HG02852 (cell line): Measurements from ENCODE around the gene MYCBPAP.

Source experiments
- ATAC-seq: cut with Tn5 transposase; IDR thresholded peaks from one replicate; pipeline ENCODE4 v1.9.1; 2021; ENCODE audit warnings: mild to moderate bottlenecking, moderate library complexity; ENCODE audit not compliant: unreplicated experiment

The MYCBPAP gene

DNA sequence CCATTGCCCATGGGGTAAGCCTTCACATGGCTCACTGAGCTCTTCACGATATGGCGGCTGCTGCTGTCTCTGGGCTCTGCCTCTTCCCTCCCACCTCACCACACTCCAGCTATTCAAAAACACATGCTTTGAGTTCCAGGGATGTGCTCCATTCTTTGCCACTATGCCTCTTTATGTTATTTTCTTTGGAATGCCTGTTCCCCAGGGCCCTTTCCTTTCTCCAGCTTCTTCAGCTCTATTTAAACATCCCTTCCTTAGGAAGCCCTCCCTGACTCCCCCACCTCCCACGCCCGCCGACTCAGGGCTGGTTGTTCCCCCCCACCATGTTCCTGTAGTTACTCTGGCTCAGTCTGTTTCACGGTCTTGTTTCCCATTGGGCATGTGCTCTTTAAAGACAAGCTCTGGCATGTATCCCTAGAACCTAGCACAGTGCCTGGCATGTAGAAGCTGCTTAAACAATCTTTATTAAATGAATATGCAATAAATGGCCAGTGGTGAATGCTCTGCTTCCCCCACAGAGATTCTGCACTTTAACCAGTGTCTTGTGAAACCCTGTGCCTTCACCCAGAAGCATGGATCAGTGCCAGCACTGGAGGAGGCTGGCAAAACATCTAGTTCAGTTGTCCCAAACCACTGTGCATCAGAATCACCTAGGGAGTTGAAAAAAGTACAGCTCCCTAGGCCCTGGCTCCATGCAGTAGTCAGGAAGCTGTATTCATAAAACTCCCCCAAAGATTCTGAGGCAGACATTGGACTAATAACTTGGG is 6.9 kb downstream of the MYCBPAP start:
- ATAC-seq, result no peak

- ATAC-seq, result no peak
Measured at GRCh38 chr17:50517011-50517410, 8.8 kb downstream of the MYCBPAP start.

- ATAC-seq, result no peak
Measured at GRCh38 chr17:50517504-50518383, 9.5 kb downstream of the MYCBPAP start.

- ATAC-seq, result no peak
Measured at GRCh38 chr17:50518384-50519023, 10.3 kb downstream of the MYCBPAP start.

GRCh38 chr17:50519141-50519834 is 11.0 kb downstream of the MYCBPAP start:
- ATAC-seq, result no peak

DNA sequence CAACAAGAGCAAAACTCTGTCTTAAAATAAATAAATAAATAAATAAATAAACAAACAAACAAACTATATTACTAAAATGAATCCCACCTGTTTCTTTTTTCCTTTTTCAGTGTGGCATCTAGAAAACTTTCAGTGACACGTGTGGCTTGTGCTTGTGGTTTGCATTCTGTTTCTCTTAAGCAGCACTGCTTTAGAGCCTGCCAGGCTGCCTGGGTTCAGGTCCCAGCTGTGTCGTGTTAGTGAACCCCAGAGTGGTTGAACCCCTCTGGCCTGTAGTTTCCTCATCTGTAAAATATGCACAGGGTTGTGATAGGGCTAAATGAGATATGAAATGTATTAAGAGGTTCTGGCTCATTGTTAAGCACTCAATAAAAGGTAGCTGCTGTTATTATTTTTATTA is 12.2 kb downstream of the MYCBPAP start:
- no peak for ATAC-seq

DNA sequence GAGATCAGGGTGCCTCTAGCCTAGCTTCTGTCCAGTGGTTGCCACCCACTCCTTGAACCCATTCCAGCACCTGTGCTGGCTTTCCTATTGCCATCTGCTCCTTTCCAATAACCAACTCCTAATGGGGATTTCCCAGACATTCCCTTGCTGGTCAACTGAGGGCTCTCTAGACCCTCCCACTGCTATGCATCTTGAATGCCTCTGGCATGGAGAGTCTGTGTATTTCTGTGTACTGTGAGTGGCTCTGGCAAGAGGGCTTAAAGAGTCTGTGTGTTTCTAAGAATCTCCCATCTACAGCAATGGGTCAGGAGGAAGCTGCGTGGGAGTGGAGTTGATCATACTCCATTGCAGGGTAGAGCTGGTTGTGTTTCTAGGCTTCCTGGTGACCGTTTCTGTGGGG is 13.3 kb downstream of the MYCBPAP start:
- no peak for ATAC-seq

DNA sequence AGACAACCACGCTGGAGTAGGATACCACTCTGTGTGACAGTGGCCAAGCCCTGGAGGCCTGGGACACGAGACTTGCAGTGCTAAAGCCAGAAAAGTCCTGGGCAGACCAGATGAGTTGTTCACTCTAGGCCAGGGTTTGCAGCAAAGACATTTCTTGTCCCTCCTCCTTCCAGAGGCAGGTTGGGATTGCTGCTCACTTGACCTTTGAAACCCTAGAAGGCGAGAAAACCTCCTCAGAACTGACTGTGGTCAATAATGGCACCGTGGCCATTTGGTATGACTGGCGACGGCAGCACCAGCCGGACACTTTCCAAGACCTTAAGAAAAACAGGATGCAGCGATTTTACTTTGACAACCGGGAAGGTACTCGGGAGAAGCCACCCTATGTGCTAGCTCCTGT is 14.5 kb downstream of the MYCBPAP start:
- no peak for ATAC-seq

DNA sequence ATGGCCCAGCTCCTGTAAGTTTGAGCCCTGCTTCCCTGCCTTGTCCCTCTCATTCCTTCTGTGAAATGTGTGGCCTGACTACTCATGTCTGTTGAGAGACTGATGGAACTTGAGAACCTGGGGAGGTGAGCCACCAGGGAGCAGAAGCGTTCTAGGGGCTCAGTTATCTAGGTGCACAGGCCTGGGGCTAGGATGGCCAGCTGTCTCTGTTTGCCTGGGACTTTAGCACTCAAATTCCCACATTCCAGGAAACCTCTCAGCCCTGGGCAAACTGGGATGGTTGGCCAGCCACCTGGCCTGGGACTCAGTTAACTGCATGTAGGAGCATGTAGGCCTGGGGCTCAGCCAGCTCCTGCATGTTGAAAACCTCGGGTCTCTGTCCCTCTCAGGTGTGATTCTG is 15.0 kb downstream of the MYCBPAP start:
- ATAC-seq, result no peak

DNA sequence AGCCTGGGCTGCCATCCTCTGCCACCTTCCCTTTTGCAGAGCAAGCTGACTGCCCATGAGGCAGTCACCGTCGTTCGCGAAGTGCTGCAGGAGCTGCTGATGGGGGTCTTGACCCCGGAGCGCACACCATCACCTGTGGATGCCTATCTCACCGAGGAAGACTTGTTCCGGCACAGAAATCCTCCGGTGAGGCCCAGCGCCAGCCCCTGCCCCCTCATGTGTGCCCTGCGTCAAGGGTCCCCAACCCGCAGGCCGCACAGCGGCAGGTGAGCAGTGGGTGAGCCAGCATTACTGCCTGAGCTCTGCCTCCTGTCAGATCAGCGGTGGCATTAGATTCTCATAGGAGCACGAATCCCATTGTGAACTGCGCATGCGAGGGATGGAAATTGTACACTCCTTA is 16.6 kb downstream of the MYCBPAP start:
- ATAC-seq, result no peak

GRCh38 chr17:50527155-50527762 is 19.0 kb downstream of the MYCBPAP start:
- ATAC-seq, result no peak

DNA sequence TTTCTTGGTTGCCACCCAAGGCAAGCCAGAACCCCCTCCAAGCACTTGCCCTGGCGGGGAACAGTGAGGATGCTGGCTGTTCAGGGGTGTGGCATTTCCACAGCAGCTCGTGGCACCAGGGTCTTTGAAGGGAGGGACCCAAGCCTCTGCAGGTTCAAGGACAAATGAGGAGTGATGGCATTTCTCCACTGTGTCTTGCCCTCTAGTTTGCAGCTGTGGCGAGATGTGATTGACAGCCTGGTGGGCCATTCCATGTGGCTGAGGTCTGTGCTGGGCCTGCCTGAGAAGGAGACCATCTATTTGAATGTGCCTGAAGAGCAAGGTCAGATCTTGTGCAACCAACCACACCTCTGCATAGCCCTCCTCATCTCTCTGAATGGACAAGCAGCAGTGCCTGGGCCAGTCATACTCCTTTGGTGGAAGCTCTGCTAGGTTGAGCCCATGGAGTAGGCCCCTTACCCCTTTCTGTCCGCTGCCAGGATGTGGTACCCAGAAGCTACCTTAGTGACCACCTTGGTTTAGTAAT is 19.8 kb downstream of the MYCBPAP start:
- no peak for ATAC-seq

- ATAC-seq, result no peak
Measured at GRCh38 chr17:50529849-50530248, 21.6 kb downstream of the MYCBPAP start.

- ATAC-seq, result no peak
Measured at GRCh38 chr17:50531428-50532025, 23.3 kb downstream of the MYCBPAP start.

GRCh38 chr17:50532452-50533024 is 24.3 kb downstream of the MYCBPAP start, which contains the start of gene EPN3:
TSS of gene EPN3 (plus strand) at chr17:50532735. CDS start at chr17:50536557, 3,822 bp downstream.
- no peak for ATAC-seq

DNA sequence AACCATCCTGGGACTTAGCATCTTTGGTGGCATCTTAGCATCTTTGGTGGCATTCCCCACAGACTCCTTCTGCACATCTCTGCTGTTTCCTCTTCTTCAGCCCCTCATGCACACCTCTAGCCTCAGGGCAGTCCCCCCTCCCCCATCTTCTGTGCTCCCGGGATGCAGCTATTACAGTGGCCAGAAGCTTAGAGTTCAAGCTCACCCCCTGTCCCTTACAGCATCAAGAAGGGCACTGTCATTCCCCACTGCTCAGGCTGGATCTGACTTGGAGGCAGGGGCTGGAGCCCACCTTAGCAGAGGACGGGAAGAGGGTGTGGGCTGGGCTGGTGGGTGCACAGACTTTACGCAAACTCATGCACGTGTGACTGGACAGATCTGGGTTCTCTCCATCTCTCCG is 24.9 kb downstream of the MYCBPAP start:
- ATAC-seq, result no peak

GRCh38 chr17:50533720-50534148 is 25.5 kb downstream of the MYCBPAP start:
- ATAC-seq, result no peak

DNA sequence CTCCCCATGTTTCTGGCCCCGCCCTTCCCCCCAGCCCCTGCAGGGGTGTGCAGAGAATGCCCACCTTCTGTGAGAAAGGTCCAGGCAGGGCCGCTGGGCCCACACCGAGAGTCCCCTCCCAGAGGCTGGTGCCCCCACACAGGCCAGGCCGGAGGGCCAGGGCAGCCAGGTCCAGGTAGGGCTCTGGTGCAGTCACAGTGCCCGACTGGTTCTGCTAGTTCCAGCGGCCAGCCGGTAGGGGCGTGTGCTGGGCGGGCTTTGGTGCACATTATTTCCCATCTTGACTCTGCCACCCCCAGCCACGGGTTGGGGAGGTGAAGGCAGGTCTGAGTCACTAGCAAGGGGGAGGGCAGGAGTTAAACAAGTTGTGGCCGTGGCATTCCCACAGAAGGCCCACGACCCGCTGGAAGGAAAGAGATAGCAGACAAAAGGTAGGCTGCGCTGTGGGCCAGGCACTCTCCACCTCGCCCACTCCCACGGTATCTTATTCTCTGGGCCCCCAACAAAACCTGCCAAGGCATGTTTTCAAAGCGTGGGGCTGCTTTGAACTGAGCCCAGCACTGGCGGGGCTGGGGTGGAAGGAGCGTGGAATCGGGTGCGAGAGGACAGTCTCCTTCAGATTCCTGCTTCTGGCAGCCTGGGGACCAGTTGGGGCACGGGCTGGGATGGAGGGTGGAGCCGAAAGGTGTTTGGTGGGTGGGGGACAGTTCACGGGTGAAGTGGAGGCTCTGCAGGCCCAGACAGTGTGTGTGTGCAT is 26.2 kb downstream of the MYCBPAP start:
- ATAC-seq, result no peak

DNA sequence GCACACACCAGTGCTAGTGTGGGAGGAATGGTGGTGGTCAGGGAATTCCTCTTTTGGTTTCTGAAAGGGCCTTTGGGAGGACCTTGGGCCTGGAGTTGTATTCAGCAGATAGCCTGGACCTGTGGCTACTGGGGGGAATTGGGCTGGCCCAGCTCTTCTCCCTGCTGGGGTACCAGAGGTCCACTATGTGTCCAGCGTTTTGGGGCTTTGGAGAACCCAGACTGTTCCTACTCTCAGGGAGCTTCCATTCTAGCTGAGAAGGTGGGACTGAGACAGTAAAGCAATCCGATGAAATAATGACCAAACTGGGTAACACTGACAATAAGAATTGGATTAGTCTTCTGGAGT is 26.7 kb downstream of the MYCBPAP start:
- ATAC-seq, result no peak
